ENCODE data around the gene TTLL5.

The TTLL5 gene

GRCh38 chr14:75989134-75989533, 328.1 kb downstream of the TTLL5 start:
- no peak for DNase-seq (ENCODE audit: low read depth in 3 of 3)

GRCh38 chr14:75990297-75990696, 329.3 kb downstream of the TTLL5 start:
- no peak for DNase-seq (ENCODE audit: low read depth in 3 of 3)

- DNase-seq (ENCODE audit: low read depth in 3 of 3) = no peak
Observed at GRCh38 chr14:75991753-75992152, 330.7 kb downstream of the TTLL5 start.

GRCh38 chr14:75993567-75994041, 332.6 kb downstream of the TTLL5 start:
- DNase-seq (ENCODE audit: low read depth in 3 of 3) = no peak

- DNase-seq (ENCODE audit: low read depth in 3 of 3) = no peak
Observed at GRCh38 chr14:75995372-75996041, 334.5 kb downstream of the TTLL5 start.

GRCh38 chr14:75996488-75996887, 335.4 kb downstream of the TTLL5 start:
- DNase-seq (ENCODE audit: low read depth in 3 of 3) = no peak

GRCh38 chr14:75999511-76000190, 338.6 kb downstream of the TTLL5 start:
- no peak for DNase-seq (ENCODE audit: low read depth in 3 of 3)

GRCh38 chr14:76002383-76002782, 341.3 kb downstream of the TTLL5 start:
- DNase-seq (ENCODE audit: low read depth in 3 of 3) = no peak

Data from stimulated activated CD4-positive, alpha-beta T cell treated with anti-CD3 and anti-CD28 coated beads, TNF-alpha, amount 100 ng/mL, for 4 hours (primary cell).